AG04449 (cell line): ENCODE data around the gene CBR4.
"Not testable (repeated sequence)": the region's sequence is repeated elsewhere in the genome, so short reads cannot be mapped to it uniquely, and the experiment has no call there.

Source experiments
- CTCF ChIA-PET: fragments of 350-600 bp; formaldehyde crosslinking; extraction: SDS; loops from one replicate; lab custom pipeline; 2021; ENCODE audit warnings: antibody characterized with exemption; lab: Yijun Ruan, JAX
- POLR2A ChIA-PET: fragments of 400-600, 350-600 bp; formaldehyde crosslinking; extraction: SDS; loops from one replicate; lab custom pipeline; 2020; ENCODE audit warnings: antibody characterized with exemption, inconsistent platforms; lab: Yijun Ruan, JAX
- DNase-seq: peaks from one replicate; pipeline ENCODE4 v3.0.0-alpha.2; 2010; ENCODE audit warnings: low read depth, low spot score
- H3K4me3 ChIP-seq: 2 replicates; pipeline ENCODE4 v1.5.1; 2011; ENCODE audit warnings: low read depth, mild to moderate bottlenecking, control low read depth, low read length
- CTCF ChIP-seq: IDR thresholded peaks from one replicate; pipeline ENCODE4 v1.5.1; 2011; ENCODE audit warnings: mild to moderate bottlenecking, moderate library complexity, low read length, control low read depth, inconsistent platforms; ENCODE audit not compliant: insufficient read depth; ENCODE audit errors: missing control alignments

Gene CBR4

GRCh38 chr4:168994958-168995357, 15.1 kb downstream of the CBR4 start:
- no peak for DNase-seq
- ChIA-PET POLR2A (no interaction called here), CTCF (interaction anchor here (0.7 to 6.8 kb wide), 9 partner anchors 12 to 571 kb away, joined by 3 to 88 read pairs (median 16); partner anchors contain the start of gene CBR4)
- no peak overlapping the region for H3K4me3 ChIP-seq
- no peak for TF ChIP-seq CTCF

GRCh38 chr4:168993714-168994510, 16.1 kb downstream of the CBR4 start:
- no peak overlapping the region for H3K4me3 ChIP-seq
- TF ChIP-seq CTCF: no peak
- ChIA-PET CTCF (interaction anchor here (0.7 to 2.9 kb wide), 6 partner anchors 14 to 572 kb away, joined by 3 to 12 read pairs (median 4); no protein-coding TSS in a partner anchor), POLR2A (interaction anchor here (0.7 kb wide), 1 partner anchor 185 kb away, joined by 3 read pairs; no protein-coding TSS in a partner anchor)
- no peak for DNase-seq

- CTCF ChIA-PET: interaction anchor here (0.7 to 2.9 kb wide), 6 partner anchors 12 to 573 kb away, joined by 3 to 12 read pairs (median 4); partner anchors contain the start of gene CBR4
- DNase-seq, H3K4me3 ChIP-seq, POLR2A ChIA-PET: not testable (repeated sequence)
These were observed 17.0 kb downstream of the CBR4 start for GRCh38 chr4:168992952-168993482.

GRCh38 chr4:168981942-168982341, 28.1 kb downstream of the CBR4 start:
- POLR2A ChIA-PET: no interaction called here
- TF ChIP-seq CTCF: no peak
- H3K4me3 ChIP-seq: no peak overlapping the region
- CTCF ChIA-PET: interaction anchor here (0.7 to 2.2 kb wide), 3 partner anchors 10 to 58 kb away, joined by 3 to 7 read pairs (median 3); no protein-coding TSS in a partner anchor
- no peak for DNase-seq

- H3K4me3 ChIP-seq: no peak overlapping the region
- ChIA-PET CTCF (interaction anchor here (0.7 to 2.2 kb wide), 3 partner anchors 11 to 58 kb away, joined by 3 to 7 read pairs (median 3); no protein-coding TSS in a partner anchor), POLR2A (no interaction called here)
- no peak for DNase-seq
- no peak for TF ChIP-seq CTCF
These were observed 28.6 kb downstream of the CBR4 start for GRCh38 chr4:168981460-168981859.

GRCh38 chr4:168979338-168979737, 30.7 kb downstream of the CBR4 start:
- DNase-seq: no peak
- no peak overlapping the region for H3K4me3 ChIP-seq
- CTCF ChIA-PET: interaction anchor here (0.6 to 1.2 kb wide), 3 partner anchors 31 to 513 kb away, joined by 3 to 4 read pairs (median 3); partner anchors contain the start of gene CBR4
- POLR2A ChIA-PET: interaction anchor here (1.1 kb wide), 1 partner anchor 30 kb away, joined by 3 read pairs; the partner anchor contains the start of gene CBR4
- TF ChIP-seq CTCF: no peak
